Esophagus muscularis mucosa (tissue), 4 donors: ENCODE data around the gene SPATA16. TPM values are rescaled to one million over a fixed set of nuclear protein-coding genes. Genes with fewer than 3 reads are reported as not detected.

Experiments used
- DNase-seq: peaks from one replicate; pipeline ENCODE4 v3.0.0-alpha.2; 2017; ENCODE audit errors: extremely low spot score
- H3K27ac ChIP-seq, 4 donors: fragments of 200-600 bp; sonication (generic); replicated peaks in 1 of 4; 1 replicate in 3 of 4; 2 replicates in 1 of 4; pipeline ENCODE4 v1.5.1; 2016 to 2019; ENCODE audit warnings: mild to moderate bottlenecking in 1 of 4
- H3K27me3 ChIP-seq, 4 donors: fragments of 200-600 bp; sonication (generic); one replicate each; pipeline versions ENCODE4 v1.5.1 to v1.6.0; 2016 to 2019
- H3K36me3 ChIP-seq, 4 donors: fragments of 200-600 bp; sonication (generic); one replicate each; pipeline ENCODE4 v1.5.1; 2016 to 2019
- H3K4me1 ChIP-seq, 4 donors: fragments of 200-600 bp; sonication (generic); one replicate each; pipeline ENCODE4 v1.5.1; 2016 to 2019
- H3K4me3 ChIP-seq, 4 donors: fragments of 200-600 bp; sonication (generic); 1 replicate in 2 of 4; 2 replicates in 2 of 4; pipeline ENCODE4 v1.5.1; 2016 to 2019; ENCODE audit warnings: mild to moderate bottlenecking in 4 of 4, moderate library complexity in 1 of 4
- H3K9me3 ChIP-seq, 4 donors: fragments of 200-600 bp; sonication (generic); 1 replicate in 3 of 4; 2 replicates in 1 of 4; pipeline ENCODE4 v1.5.1; 2016 to 2019
- EP300 ChIP-seq: sonication (generic); formaldehyde crosslinking; IDR thresholded peaks from one replicate; pipeline ENCODE4 v1.6.1; 2017; ENCODE audit warnings: antibody characterized with exemption
- POLR2A ChIP-seq: fragments of 450-650 bp; IDR thresholded peaks from one replicate; pipeline ENCODE4 v1.6.1; 2017; ENCODE audit warnings: antibody characterized with exemption, moderate library complexity, mild to moderate bottlenecking, low read depth
- POLR2AphosphoS5 ChIP-seq, 2 donors: sonication (generic); formaldehyde crosslinking; IDR thresholded peaks; one replicate each; pipeline ENCODE4 v1.6.1; 2017; ENCODE audit warnings: antibody characterized with exemption in 2 of 2
- WGBS: methylation state at CpG from one replicate; pipeline ENCODE4 v1.1.5; 2018; 5-methylcytosine and 5-hydroxymethylcytosine counted together
- intact Hi-C: fragments of 100-400 bp; cut with DNase I; formaldehyde crosslinking; loops from one replicate; pipeline ENCODE4 v1.15.1; 2023
- total RNA-seq, 4 donors: library from RNA; depleted of rRNA; stranded (reverse); fragments of >200 nt; gene quantifications; one replicate each; pipeline versions ENCODE4 v1.1.0 to v1.2.1, GENCODE V29; 2016
- TF ChIP-seq, protein P1 (sequence below), 3 experiments: fragments of 200-600 bp in 2 of 3; fragments of 450-650 bp in 1 of 3; sonication (generic) in 2 of 3; IDR thresholded peaks; one replicate each; pipeline ENCODE4 v1.5.1; 2017 to 2019; ENCODE audit warnings: antibody characterized with exemption in 3 of 3, mild to moderate bottlenecking in 2 of 3, moderate library complexity in 1 of 3

The SPATA16 gene
- total RNA-seq, 4 donors from 2014 or later: not detected

DNA sequence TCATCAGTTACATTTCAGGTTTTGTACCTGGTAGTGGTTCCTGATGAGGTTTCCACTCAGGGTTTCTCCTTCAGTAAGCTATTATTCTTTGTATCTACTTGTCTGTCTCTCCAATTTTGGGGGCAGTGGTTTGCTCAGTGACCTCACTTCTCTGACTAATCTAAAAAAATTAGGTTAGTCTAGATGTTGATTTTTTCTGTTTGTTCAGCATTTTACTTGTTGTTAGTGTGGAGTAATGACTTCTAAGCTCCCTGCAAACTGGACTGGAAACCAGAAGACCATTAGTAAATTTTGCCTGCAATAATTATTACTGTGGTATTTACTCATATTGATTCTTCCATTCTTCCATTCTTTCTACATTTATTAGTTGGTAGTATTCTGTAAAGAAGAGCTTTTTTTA, 139.4 kb downstream of the SPATA16 start:
- no peaks in the 10 kb centered on the region for H3K9me3 ChIP-seq
- no peak overlapping the region for H3K4me3 ChIP-seq
- no peak for DNase-seq
- intact Hi-C loops: no loop called here
- H3K4me1 ChIP-seq: no peaks in the 10 kb centered on the region
- no peak for TF ChIP-seq POLR2AphosphoS5 (IDR thresholded peaks at IDR 0.05)
- TF ChIP-seq POLR2A: no peak
- TF ChIP-seq, protein P1, sequence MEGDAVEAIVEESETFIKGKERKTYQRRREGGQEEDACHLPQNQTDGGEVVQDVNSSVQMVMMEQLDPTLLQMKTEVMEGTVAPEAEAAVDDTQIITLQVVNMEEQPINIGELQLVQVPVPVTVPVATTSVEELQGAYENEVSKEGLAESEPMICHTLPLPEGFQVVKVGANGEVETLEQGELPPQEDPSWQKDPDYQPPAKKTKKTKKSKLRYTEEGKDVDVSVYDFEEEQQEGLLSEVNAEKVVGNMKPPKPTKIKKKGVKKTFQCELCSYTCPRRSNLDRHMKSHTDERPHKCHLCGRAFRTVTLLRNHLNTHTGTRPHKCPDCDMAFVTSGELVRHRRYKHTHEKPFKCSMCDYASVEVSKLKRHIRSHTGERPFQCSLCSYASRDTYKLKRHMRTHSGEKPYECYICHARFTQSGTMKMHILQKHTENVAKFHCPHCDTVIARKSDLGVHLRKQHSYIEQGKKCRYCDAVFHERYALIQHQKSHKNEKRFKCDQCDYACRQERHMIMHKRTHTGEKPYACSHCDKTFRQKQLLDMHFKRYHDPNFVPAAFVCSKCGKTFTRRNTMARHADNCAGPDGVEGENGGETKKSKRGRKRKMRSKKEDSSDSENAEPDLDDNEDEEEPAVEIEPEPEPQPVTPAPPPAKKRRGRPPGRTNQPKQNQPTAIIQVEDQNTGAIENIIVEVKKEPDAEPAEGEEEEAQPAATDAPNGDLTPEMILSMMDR (IDR thresholded peaks at IDR 0.05): no peak
- TF ChIP-seq EP300: no peak
- H3K27me3 ChIP-seq: no peaks in the 10 kb centered on the region
- no peak overlapping the region for H3K27ac ChIP-seq
- no peaks in the 10 kb centered on the region for H3K36me3 ChIP-seq

DNA sequence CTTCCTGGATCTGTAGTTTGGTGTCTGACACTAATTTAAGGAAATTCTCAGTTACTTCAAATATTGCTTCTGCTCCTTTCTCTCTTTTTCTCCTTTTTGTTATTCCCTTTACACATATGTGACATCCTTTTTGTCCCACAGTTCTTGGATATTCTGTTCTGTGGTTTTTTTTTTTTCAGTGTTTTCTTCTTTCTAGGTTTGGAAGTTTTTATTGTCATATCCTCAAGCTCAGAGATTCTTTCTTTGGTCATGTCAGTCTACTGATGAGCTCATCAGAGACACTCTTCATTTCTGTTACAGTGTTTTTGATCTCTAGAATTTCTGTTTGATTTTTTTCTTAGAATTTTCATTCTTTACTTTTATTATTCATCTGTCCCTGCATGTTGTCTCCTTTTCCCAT, 140.5 kb downstream of the SPATA16 start:
- intact Hi-C loops: no loop called here
- H3K9me3 ChIP-seq: no peaks in the 10 kb centered on the region
- H3K4me3 ChIP-seq: no peak overlapping the region
- no peak for DNase-seq
- H3K27ac ChIP-seq: no peak overlapping the region
- no peaks in the 10 kb centered on the region for H3K4me1 ChIP-seq
- no peaks in the 10 kb centered on the region for H3K36me3 ChIP-seq
- H3K27me3 ChIP-seq: no peaks in the 10 kb centered on the region
- TF ChIP-seq, protein P1 (IDR thresholded peaks at IDR 0.05): no peak
- TF ChIP-seq EP300: no peak
- TF ChIP-seq POLR2AphosphoS5 (IDR thresholded peaks at IDR 0.05): no peak
- no peak for TF ChIP-seq POLR2A

DNA sequence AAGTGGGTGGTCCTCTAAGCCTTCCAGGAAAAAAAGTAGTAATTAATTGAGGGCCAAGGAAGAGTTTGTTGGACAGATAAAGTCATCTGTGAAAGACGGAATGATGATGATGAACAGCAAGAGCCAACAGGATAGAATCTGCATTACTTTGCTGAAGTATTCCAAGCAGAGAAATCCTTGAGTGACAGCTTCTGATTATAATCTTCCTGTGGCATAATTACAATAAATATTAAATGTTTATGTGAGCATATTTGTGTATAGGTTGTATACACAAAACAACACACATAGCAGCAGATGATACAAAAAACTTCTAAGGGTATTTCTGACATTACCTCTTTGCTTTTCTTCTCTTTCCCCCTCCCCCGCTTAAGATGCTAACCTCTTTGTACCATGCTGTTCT, 147.6 kb downstream of the SPATA16 start:
- WGBS: 79% methylated on average over 2 of the region's 2 CpGs
- Histone ChIP-seq H3K9me3 (no peaks in the 10 kb centered on the region), H3K4me1 (no peaks in the 10 kb centered on the region), H3K27ac (no peak overlapping the region), H3K4me3 (no peak overlapping the region), H3K27me3 (no peaks in the 10 kb centered on the region), H3K36me3 (no peaks in the 10 kb centered on the region)
- intact Hi-C loops: no loop called here
- TF ChIP-seq POLR2AphosphoS5 (IDR thresholded peaks at IDR 0.05) (no peak), EP300 (no peak), POLR2A (no peak)
- TF ChIP-seq, protein P1 (IDR thresholded peaks at IDR 0.05): no peak
- no peak for DNase-seq

DNA sequence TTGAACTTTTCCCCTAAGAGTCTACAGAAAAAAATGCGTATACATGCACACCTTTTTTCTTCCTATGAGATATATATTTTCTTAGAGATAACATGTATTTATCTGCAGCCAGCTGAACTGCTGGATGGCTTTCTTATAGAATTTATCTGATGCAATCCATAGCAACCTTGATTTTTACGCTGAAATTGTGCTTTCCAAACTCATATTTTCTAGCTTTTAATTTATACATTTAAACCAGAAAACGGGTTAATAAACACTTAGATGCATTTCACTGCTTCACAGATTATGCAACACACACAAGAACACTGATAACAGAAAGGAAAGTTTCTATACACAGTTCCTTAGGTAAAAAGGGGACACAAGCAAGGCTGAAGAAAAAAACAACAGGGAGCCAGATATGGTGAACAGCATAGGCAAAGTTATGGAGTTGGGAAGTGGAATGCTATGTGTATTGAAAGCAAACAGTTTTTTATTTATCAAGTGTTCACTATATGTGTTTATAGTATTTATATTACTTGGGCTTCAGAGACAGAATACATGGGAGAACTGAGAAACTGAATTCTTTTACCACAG, 149.5 kb downstream of the SPATA16 start:
- TF ChIP-seq EP300 (no peak), POLR2AphosphoS5 (IDR thresholded peaks at IDR 0.05) (no peak), POLR2A (no peak)
- TF ChIP-seq, protein P1 (IDR thresholded peaks at IDR 0.05): no peak
- no peak for DNase-seq
- no peaks in the 10 kb centered on the region for H3K36me3 ChIP-seq
- no peaks in the 10 kb centered on the region for H3K4me1 ChIP-seq
- H3K27ac ChIP-seq: no peak overlapping the region
- no peak overlapping the region for H3K4me3 ChIP-seq
- no peaks in the 10 kb centered on the region for H3K9me3 ChIP-seq
- H3K27me3 ChIP-seq: no peaks in the 10 kb centered on the region
- 87% methylated on average over 3 of the region's 3 CpGs for WGBS
- intact Hi-C loops: no loop called here

DNA sequence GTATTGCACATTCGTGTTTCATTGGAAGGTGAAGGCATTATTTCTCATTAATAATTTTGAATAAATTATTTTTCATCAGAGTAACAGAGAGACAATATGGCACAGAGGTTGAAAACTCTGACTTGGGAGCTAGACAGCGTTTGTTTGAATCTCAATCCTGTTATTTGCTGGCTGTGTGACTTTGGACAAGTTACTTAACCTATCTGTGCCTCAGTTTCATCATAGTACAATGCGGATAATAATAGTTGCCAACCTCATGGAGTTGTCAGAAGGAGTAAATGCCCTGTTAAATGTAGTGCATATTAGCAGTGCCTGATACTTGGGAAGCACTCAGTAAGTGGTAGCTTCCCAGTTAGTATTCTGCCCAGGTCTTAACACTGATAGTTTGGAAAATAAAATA, 151.7 kb downstream of the SPATA16 start:
- no peaks in the 10 kb centered on the region for H3K4me1 ChIP-seq
- WGBS: 90% methylated on average over 3 of the region's 3 CpGs
- intact Hi-C loops: no loop called here

More for the DNA sequence above, 151.7 kb downstream of the SPATA16 start:
- H3K27me3 ChIP-seq: no peaks in the 10 kb centered on the region
- DNase-seq: no peak
- TF ChIP-seq, protein P1 (IDR thresholded peaks at IDR 0.05): no peak
- TF ChIP-seq POLR2A (no peak), EP300 (no peak), POLR2AphosphoS5 (IDR thresholded peaks at IDR 0.05) (no peak)
- H3K9me3 ChIP-seq: no peaks in the 10 kb centered on the region
- no peaks in the 10 kb centered on the region for H3K36me3 ChIP-seq
- H3K4me3 ChIP-seq: no peak overlapping the region
- H3K27ac ChIP-seq: no peak overlapping the region
